H1 (cell line): Measurements from ENCODE around the gene OPN1MW3. TPM values are rescaled to one million over a fixed set of nuclear protein-coding genes. Genes with fewer than 3 reads are reported as not detected.
A peak's percentile ranks its signal among the peaks of the same experiment; 100 is the strongest.

Source experiments
- CTCF ChIA-PET: fragments of 300-600 bp; sonication (Branson Sonifier 250); formaldehyde crosslinking; loops from one replicate; lab custom pipeline; 2021; ENCODE audit not compliant: partially characterized antibody; lab: Charles Lee
- POLR2A ChIA-PET: fragments of 300-600 bp; sonication (Branson Sonifier 250); formaldehyde crosslinking; loops from one replicate; lab custom pipeline; 2021; ENCODE audit warnings: inconsistent platforms; ENCODE audit not compliant: partially characterized antibody; lab: Charles Lee
- DNase-seq, 2 experiments: peaks; one replicate each; pipeline versions ENCODE4 v3.0.0 to v3.0.0-alpha.2; 2010 to 2022; ENCODE audit warnings: low spot score in 2 of 2, low read depth in 1 of 2, mixed read lengths in 1 of 2
- FAIRE-seq: peaks from 2 replicates; lab custom pipeline; 2011; peaks lifted over from hg19 to GRCh38; lab: Jason Lieb, UNC
- H2AFZ ChIP-seq: 2 replicates; pipeline ENCODE4 v1.8.1; 2012; ENCODE audit warnings: low read length, inconsistent platforms
- H2AK5ac ChIP-seq: 2 replicates; pipeline ENCODE4 v1.6.1; 2013; ENCODE audit warnings: low read depth, low read length
- H2BK120ac ChIP-seq: replicated peaks from 2 replicates; pipeline ENCODE3; 2013; ENCODE audit warnings: low read depth, low read length, inconsistent platforms
- H2BK12ac ChIP-seq: 2 replicates; pipeline ENCODE4 v1.6.1; 2013; ENCODE audit warnings: low read depth, low read length
- H2BK15ac ChIP-seq: 2 replicates; pipeline ENCODE4 v1.6.1; 2013; ENCODE audit warnings: low read length
- H2BK20ac ChIP-seq: 2 replicates; pipeline ENCODE4 v1.6.1; 2013; ENCODE audit warnings: low read length
- H2BK5ac ChIP-seq: 2 replicates; pipeline ENCODE4 v1.6.1; 2013; ENCODE audit warnings: low read depth, low read length
- H3K14ac ChIP-seq: 2 replicates; pipeline ENCODE4 v1.6.1; 2013; ENCODE audit warnings: inconsistent platforms; ENCODE audit not compliant: insufficient read length
- H3K18ac ChIP-seq: 2 replicates; pipeline ENCODE4 v1.6.1; 2013; ENCODE audit warnings: low read length; ENCODE audit errors: extremely low read depth
- H3K23ac ChIP-seq: 2 replicates; pipeline ENCODE4 v1.6.1; 2013; ENCODE audit warnings: inconsistent platforms; ENCODE audit not compliant: insufficient read length
- H3K23me2 ChIP-seq: 2 replicates; pipeline ENCODE4 v1.6.1; 2013; ENCODE audit warnings: low read depth, low read length
- H3K27ac ChIP-seq: 2 replicates; pipeline ENCODE4 v1.6.1; 2011; ENCODE audit warnings: low read depth, low read length, inconsistent platforms
- H3K27me3 ChIP-seq, 4 experiments: replicated peaks in 1 of 4; 1 replicate in 1 of 4; 2 replicates in 3 of 4; pipeline versions ENCODE4 v1.6.1 to v1.8.1; 2011 to 2013; ENCODE audit warnings: low read length in 3 of 4, mild to moderate bottlenecking in 3 of 4, inconsistent platforms in 2 of 4, mixed read lengths in 2 of 4, moderate library complexity in 1 of 4; ENCODE audit not compliant: control insufficient read depth in 3 of 4, insufficient read depth in 3 of 4; ENCODE audit errors: extremely low read depth in 1 of 4
- H3K36me3 ChIP-seq, 4 experiments: 2 replicates each; pipeline versions ENCODE4 v1.6.1 to v1.8.1; 2011 to 2013; ENCODE audit warnings: mild to moderate bottlenecking in 4 of 4, low read length in 3 of 4, moderate library complexity in 2 of 4, control low read depth in 1 of 4, inconsistent platforms in 1 of 4; ENCODE audit not compliant: insufficient read depth in 4 of 4, control insufficient read depth in 2 of 4
- H3K4ac ChIP-seq: replicated peaks from 2 replicates; pipeline ENCODE3; 2013; ENCODE audit warnings: low read length, low read depth, mixed read lengths, inconsistent platforms; ENCODE audit not compliant: insufficient read length
- H3K4me1 ChIP-seq, 4 experiments: replicated peaks in 1 of 4; 1 replicate in 1 of 4; 2 replicates in 3 of 4; pipeline versions ENCODE4 v1.6.1 to v1.8.1; 2011 to 2013; ENCODE audit warnings: low read length in 3 of 4, inconsistent platforms in 2 of 4, mixed read lengths in 1 of 4; ENCODE audit not compliant: insufficient read depth in 4 of 4, control insufficient read depth in 3 of 4
- H3K4me2 ChIP-seq, 2 experiments: 2 replicates each; pipeline versions ENCODE4 v1.6.1 to v1.8.1; 2011 to 2013; ENCODE audit warnings: low read depth in 2 of 2, low read length in 2 of 2, control low read depth in 1 of 2, inconsistent platforms in 1 of 2, mild to moderate bottlenecking in 1 of 2; ENCODE audit not compliant: insufficient read depth in 1 of 2
- H3K4me3 ChIP-seq, 4 experiments: fragments of 200-600, 300-600 bp in 1 of 4; sonication (generic), shearing (Covaris generic), sonication (Bioruptor Twin) in 1 of 4; 2 replicates each; pipeline versions ENCODE4 v1.5.1 to v1.8.1; 2011 to 2016; ENCODE audit warnings: low read length in 4 of 4, low read depth in 3 of 4, control low read depth in 2 of 4, inconsistent platforms in 2 of 4, mild to moderate bottlenecking in 2 of 4, mixed read lengths in 1 of 4, moderate library complexity in 1 of 4; ENCODE audit not compliant: insufficient read depth in 2 of 4; ENCODE audit errors: extremely low read depth in 1 of 4
- H3K56ac ChIP-seq: replicated peaks from 2 replicates; pipeline ENCODE3; 2013; ENCODE audit warnings: low read depth, mild to moderate bottlenecking, mixed read lengths, low read length, inconsistent platforms; ENCODE audit not compliant: insufficient read length
- H3K79me1 ChIP-seq: 2 replicates; pipeline ENCODE4 v1.6.1; 2013; ENCODE audit warnings: low read depth, low read length, control low read depth
- H3K79me2 ChIP-seq, 2 experiments: 2 replicates each; pipeline versions ENCODE4 v1.6.1 to v1.8.1; 2012 to 2013; ENCODE audit warnings: low read length in 2 of 2, mild to moderate bottlenecking in 2 of 2, inconsistent platforms in 1 of 2; ENCODE audit not compliant: insufficient read depth in 2 of 2, control insufficient read depth in 1 of 2
- H3K9ac ChIP-seq, 4 experiments: replicated peaks in 1 of 4; 1 replicate in 1 of 4; 2 replicates in 3 of 4; pipeline versions ENCODE4 v1.6.1 to v1.8.1; 2011 to 2013; ENCODE audit warnings: low read depth in 3 of 4, low read length in 3 of 4, control low read depth in 2 of 4, mild to moderate bottlenecking in 2 of 4, moderate library complexity in 2 of 4, inconsistent platforms in 1 of 4; ENCODE audit errors: extremely low read depth in 1 of 4
- H3K9me3 ChIP-seq, 2 experiments: 2 replicates each; pipeline versions ENCODE4 v1.6.1 to v1.8.1; 2012 to 2013; ENCODE audit warnings: mild to moderate bottlenecking in 2 of 2, moderate library complexity in 2 of 2, control low read depth in 1 of 2, inconsistent platforms in 1 of 2, low read depth in 1 of 2, low read length in 1 of 2, mixed read lengths in 1 of 2; ENCODE audit not compliant: insufficient read depth in 2 of 2
- H4K20me1 ChIP-seq, 2 experiments: replicated peaks in 1 of 2; 2 replicates each; pipeline versions ENCODE3 to v1.8.1; 2011 to 2013; ENCODE audit warnings: inconsistent platforms in 2 of 2, low read length in 2 of 2, mild to moderate bottlenecking in 1 of 2; ENCODE audit not compliant: insufficient read depth in 2 of 2, control insufficient read depth in 1 of 2
- H4K5ac ChIP-seq: 2 replicates; pipeline ENCODE4 v1.6.1; 2013; ENCODE audit warnings: low read length, low read depth, mixed read lengths, inconsistent platforms; ENCODE audit not compliant: insufficient read length
- H4K8ac ChIP-seq: 2 replicates; pipeline ENCODE4 v1.8.0; 2013; ENCODE audit warnings: mild to moderate bottlenecking, moderate library complexity, low read length, inconsistent platforms; ENCODE audit not compliant: insufficient read depth; ENCODE audit errors: extremely low read depth
- H4K91ac ChIP-seq: replicated peaks from 2 replicates; pipeline ENCODE3; 2013; ENCODE audit warnings: low read length, mixed read lengths, inconsistent platforms; ENCODE audit not compliant: insufficient read length
- CTCF ChIP-seq, 3 experiments: IDR thresholded peaks; 1 replicate in 2 of 3; 2 replicates in 1 of 3; pipeline versions ENCODE4 v1.5.1 to v1.6.1; 2011; ENCODE audit warnings: low read length in 3 of 3, mild to moderate bottlenecking in 3 of 3, inconsistent platforms in 2 of 3, low read depth in 1 of 3, moderate library complexity in 1 of 3; ENCODE audit not compliant: insufficient read depth in 1 of 3; ENCODE audit errors: control extremely low read depth in 1 of 3
- JUN ChIP-seq: IDR thresholded peaks from 2 replicates; pipeline ENCODE4 v1.6.1; 2011; ENCODE audit warnings: low read depth, mild to moderate bottlenecking, improper control_type of control experiment, low read length
- RAD21 ChIP-seq, 2 experiments: IDR thresholded peaks in 1 of 2; conservative IDR thresholded peaks in 1 of 2; 2 replicates each; pipeline ENCODE4 v1.6.1; 2011; ENCODE audit warnings: low read depth in 2 of 2, low read length in 2 of 2, improper control_type of control experiment in 1 of 2, inconsistent platforms in 1 of 2, mild to moderate bottlenecking in 1 of 2, moderate library complexity in 1 of 2
- SP1 ChIP-seq: IDR thresholded peaks from 2 replicates; pipeline ENCODE4 v1.6.1; 2011; ENCODE audit warnings: low read depth, low read length
- WGBS, 2 experiments: shearing (Covaris generic) in 1 of 2; methylation state at CpG; one replicate each; pipeline versions ENCODE4 v1.1.6 to v1.1.7; 2013 to 2015; ENCODE audit warnings: low lambda C conversion rate in 2 of 2, mixed read lengths in 2 of 2, inconsistent platforms in 1 of 2, low coverage in 1 of 2, missing lambda C conversion rate in 1 of 2; ENCODE audit not compliant: insufficient replicate concordance in 2 of 2, insufficient coverage in 1 of 2, insufficient read length in 1 of 2; ENCODE audit errors: extremely low coverage in 1 of 2, missing lambda C conversion rate in 1 of 2; 5-methylcytosine and 5-hydroxymethylcytosine counted together
- polyA plus RNA-seq, 7 experiments: library from polyadenylated mRNA; depleted of rRNA in 3 of 7; stranded (reverse) in 5 of 7; unstranded in 2 of 7; fragments of >200 nt in 5 of 7; fragments of 200-250 nt in 2 of 7; gene quantifications; 1 replicate in 5 of 7; 2 replicates in 1 of 7; 4 replicates in 1 of 7; pipeline versions ENCODE4 v1.2.1 to v1.2.3, GENCODE V29; 2011 to 2013; ENCODE audit warnings: missing spikeins in 2 of 7, mixed read lengths in 2 of 7
- total RNA-seq: library from RNA; stranded (reverse); fragmentation: NEBNext Ultra II Directional; extraction: Animal tissue kit (Norgen Biotek cat#: 25700); gene quantifications from 2 replicates; pipeline ENCODE4 v1.2.1, GENCODE V29; 2021

The OPN1MW3 gene
- total and polyA plus RNA-seq, 2 of the 8 experiments (the other 6 are each of a cell fraction or from before 2014, with no cell fraction given): not detected

GRCh38 chrX:154317391-154317995, 60.1 kb downstream of the OPN1MW3 start:
- Histone ChIP-seq H3K9ac (no peak overlapping the region), H3K23me2 (no peaks in the 10 kb centered on the region), H3K36me3 (no peaks in the 10 kb centered on the region), H4K91ac (no peak overlapping the region), H3K18ac (no peak overlapping the region), H3K14ac (no peak overlapping the region), H3K27me3 (no peaks in the 10 kb centered on the region), H2BK120ac (no peak overlapping the region), H4K5ac (no peak overlapping the region), H3K79me2 (no peaks in the 10 kb centered on the region), H3K9me3 (no peaks in the 10 kb centered on the region), H4K20me1 (no peaks in the 10 kb centered on the region), H3K56ac (no peak overlapping the region), H3K23ac (no peak overlapping the region), H3K27ac (no peak overlapping the region), H2AK5ac (no peak overlapping the region), H2BK12ac (no peak overlapping the region), H3K4ac (no peak overlapping the region), H3K4me2 (no peak overlapping the region), H3K79me1 (no peaks in the 10 kb centered on the region), H3K4me3 (no peak overlapping the region), H2BK15ac (no peak overlapping the region), H2BK20ac (no peak overlapping the region), H4K8ac (no peak overlapping the region; the same call in 1 of the 2 replicates), H2AFZ (no peak overlapping the region; the same call in 1 of the 2 replicates), H2BK5ac (no peak overlapping the region), H3K4me1 (no peaks in the 10 kb centered on the region)
- CTCF ChIA-PET: interaction anchor here (0.6 to 2.2 kb wide), 8 partner anchors 8 to 210 kb away, joined by 3 to 12 read pairs (median 4); partner anchors contain the start of gene TAFAZZIN
- WGBS, 2 experiments: 53% methylated on average over 6 of the region's 7 CpGs; no CpG with 5 or more reads in 1 of the 2 experiments
- peak in 2 of 3 experiments; percentile 36 to 58; a peak in 3 of 4 replicates for TF ChIP-seq CTCF (IDR thresholded peaks at IDR 0.05; ENCODE audit: control extremely low read depth in 1 of 3, insufficient read depth in 1 of 3, low read depth in 1 of 3, low read length in 3 of 3)
- no peak for TF ChIP-seq JUN
- TF ChIP-seq RAD21 (IDR thresholded peaks at IDR 0.05 in 1 of 2, conservative IDR thresholded peaks at IDR 0.05 in 1 of 2; ENCODE audit: low read depth in 2 of 2, low read length in 2 of 2): peak; percentile 27 to 47; a peak in 3 of 4 replicates
- TF ChIP-seq SP1: no peak
- DNase-seq (peak in 1 of 2 experiments; percentile 58), FAIRE-seq (no peak)
- POLR2A ChIA-PET: interaction anchor here (1.8 kb wide), 1 partner anchor 82 kb away, joined by 5 read pairs; no protein-coding TSS in a partner anchor
